ENCODE data around the gene NXPE3.

Gene NXPE3

DNA sequence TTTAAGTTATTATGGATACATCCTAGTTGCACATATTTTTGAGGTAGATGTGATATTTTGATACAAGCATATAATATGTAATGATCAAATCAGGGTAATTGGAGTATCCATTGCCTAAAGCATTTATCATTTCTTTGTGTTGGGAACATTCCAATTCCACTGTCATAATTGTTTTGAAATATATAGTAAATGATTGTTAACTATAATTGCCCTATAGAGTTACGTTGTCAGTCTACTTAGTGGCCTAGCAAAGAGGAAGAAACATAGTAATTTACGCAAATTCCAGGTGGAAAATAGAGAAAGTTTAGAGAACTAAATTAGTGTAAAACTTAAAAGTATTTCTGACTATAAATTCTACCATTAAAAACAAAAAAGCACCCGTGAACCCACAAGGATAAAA lies 24.9 kb downstream of the NXPE3 start:
- Histone ChIP-seq H3K4me3 (ENCODE audit: low read depth, low read length) (no peak overlapping the region), H3K4me1 (ENCODE audit: control insufficient read depth, insufficient read depth, low read length) (no peaks in the 10 kb centered on the region), H3K27me3 (ENCODE audit: control insufficient read depth, insufficient read depth, low read length) (no peaks in the 10 kb centered on the region), H3K36me3 (ENCODE audit: control insufficient read depth, insufficient read depth, low read length) (no peaks in the 10 kb centered on the region), H3K9me3 (ENCODE audit: control insufficient read depth, insufficient read depth, low read length) (no peaks in the 10 kb centered on the region), H3K9ac (ENCODE audit: low read depth, low read length) (no peak overlapping the region)

DNA sequence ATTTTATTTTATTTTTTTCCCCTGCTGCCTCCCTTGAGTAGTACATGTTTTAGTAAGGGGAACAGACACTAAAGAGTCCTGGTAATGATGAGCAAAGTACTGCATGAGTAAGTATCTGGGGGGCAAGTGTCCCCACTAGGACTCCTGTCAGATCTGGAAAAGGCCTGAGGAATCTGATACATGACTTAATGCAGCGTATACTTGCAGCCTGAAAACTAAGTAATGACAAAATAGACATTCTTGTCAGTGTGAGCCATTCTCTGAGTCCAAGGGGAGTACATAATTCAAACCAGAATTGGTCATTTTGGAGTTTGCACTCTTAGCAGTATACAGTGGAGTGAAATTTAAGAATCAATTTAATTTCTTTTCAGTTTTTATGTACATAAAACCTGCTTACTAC lies 27.5 kb downstream of the NXPE3 start:
- Histone ChIP-seq H3K36me3 (ENCODE audit: control insufficient read depth, insufficient read depth, low read length) (no peaks in the 10 kb centered on the region), H3K4me1 (ENCODE audit: control insufficient read depth, insufficient read depth, low read length) (peaks cover 4% of the 10 kb centered on the region), H3K27me3 (ENCODE audit: control insufficient read depth, insufficient read depth, low read length) (no peaks in the 10 kb centered on the region), H3K9ac (ENCODE audit: low read depth, low read length) (no peak overlapping the region), H3K9me3 (ENCODE audit: control insufficient read depth, insufficient read depth, low read length) (no peaks in the 10 kb centered on the region), H3K4me3 (ENCODE audit: low read depth, low read length) (no peak overlapping the region)

DNA sequence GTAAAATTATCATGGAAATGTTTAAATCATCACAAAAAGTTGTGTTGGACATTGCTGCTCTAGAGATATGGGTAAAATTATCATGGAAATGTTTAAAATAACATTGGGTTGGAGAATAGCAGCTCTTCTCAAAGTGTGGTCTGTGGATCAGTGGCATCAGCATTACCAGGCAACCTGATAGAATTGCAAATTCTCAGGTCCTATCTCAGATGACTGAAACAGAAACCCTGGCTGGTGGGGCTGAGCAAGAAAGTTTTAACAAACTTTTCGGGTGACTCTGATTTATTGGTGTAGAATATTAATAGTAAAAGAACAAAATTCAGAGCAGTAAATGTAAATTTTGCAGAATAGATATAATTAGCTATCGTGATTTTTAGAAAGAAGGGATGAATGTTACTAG lies 28.9 kb downstream of the NXPE3 start:
- H3K36me3 ChIP-seq (ENCODE audit: control insufficient read depth, insufficient read depth, low read length) = no peaks in the 10 kb centered on the region
- peaks cover 4% of the 10 kb centered on the region for H3K4me1 ChIP-seq (ENCODE audit: control insufficient read depth, insufficient read depth, low read length)
- no peak overlapping the region for H3K4me3 ChIP-seq (ENCODE audit: low read depth, low read length)
- H3K27me3 ChIP-seq (ENCODE audit: control insufficient read depth, insufficient read depth, low read length) = no peaks in the 10 kb centered on the region
- H3K9ac ChIP-seq (ENCODE audit: low read depth, low read length) = no peak overlapping the region
- H3K9me3 ChIP-seq (ENCODE audit: control insufficient read depth, insufficient read depth, low read length) = no peaks in the 10 kb centered on the region

DNA sequence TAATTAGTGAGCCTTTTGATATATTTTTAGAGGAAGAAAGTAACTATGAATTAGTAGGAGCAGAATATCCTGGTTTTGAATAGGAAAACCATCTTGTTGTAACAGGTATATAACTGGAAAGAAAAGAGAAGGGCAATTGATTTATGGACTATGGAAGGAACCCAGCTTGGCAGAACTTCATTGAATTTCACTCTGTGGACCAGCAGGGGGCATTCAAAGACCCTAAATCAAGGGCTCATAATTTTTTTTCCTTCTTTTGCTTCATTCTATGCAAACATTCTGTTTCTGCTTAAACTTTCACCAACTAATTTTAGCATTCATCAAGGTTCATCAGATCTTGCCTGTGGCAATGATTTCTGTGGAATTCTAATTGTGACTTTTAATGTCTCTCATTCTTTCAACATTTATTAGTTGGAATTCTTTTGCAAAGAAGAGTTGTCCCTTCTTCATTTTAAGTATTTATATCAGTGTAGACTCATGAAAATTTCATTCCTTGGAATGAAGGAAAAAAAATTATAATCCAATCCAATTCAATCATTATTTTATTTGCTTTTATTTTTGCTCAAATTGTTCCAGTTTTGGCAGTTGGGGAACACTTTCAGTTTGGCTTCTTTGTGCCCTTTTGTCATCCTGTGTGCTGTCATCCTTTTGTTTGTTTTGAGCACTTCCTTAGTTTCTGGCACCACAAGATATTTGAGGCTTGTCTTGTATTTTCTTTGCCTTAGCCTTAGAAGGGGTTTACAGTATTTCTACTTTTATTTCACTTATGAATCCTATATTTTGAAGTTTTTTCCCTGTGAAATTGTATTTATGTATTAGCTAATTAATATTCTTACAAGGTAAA lies 30.4 kb downstream of the NXPE3 start:
- no peaks in the 10 kb centered on the region for H3K27me3 ChIP-seq (ENCODE audit: control insufficient read depth, insufficient read depth, low read length)
- no peak overlapping the region for H3K9ac ChIP-seq (ENCODE audit: low read depth, low read length)
- peaks cover 8% of the 10 kb centered on the region for H3K4me1 ChIP-seq (ENCODE audit: control insufficient read depth, insufficient read depth, low read length)
- H3K4me3 ChIP-seq (ENCODE audit: low read depth, low read length) = no peak overlapping the region
- no peaks in the 10 kb centered on the region for H3K36me3 ChIP-seq (ENCODE audit: control insufficient read depth, insufficient read depth, low read length)
- H3K9me3 ChIP-seq (ENCODE audit: control insufficient read depth, insufficient read depth, low read length) = no peaks in the 10 kb centered on the region

DNA sequence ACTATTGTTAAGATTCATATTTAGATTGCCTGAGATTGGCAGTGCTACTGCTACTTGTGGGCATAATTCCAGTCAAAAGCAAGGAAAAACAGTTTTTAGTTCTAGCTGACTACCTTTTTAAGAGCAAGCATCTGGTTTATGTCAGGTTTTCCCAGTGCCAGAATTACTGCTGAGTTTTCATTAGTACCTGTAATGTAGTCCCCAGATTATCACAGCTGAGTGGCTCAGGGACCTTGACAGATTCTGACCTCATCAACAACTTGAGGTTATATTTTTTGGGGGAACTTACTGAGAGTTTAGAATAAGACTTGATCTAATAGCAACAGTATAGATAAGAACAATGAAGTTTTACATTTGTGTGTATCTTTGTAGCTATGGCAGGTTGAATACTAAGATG lies 31.0 kb downstream of the NXPE3 start:
- Histone ChIP-seq H3K9me3 (ENCODE audit: control insufficient read depth, insufficient read depth, low read length) (no peaks in the 10 kb centered on the region), H3K27me3 (ENCODE audit: control insufficient read depth, insufficient read depth, low read length) (no peaks in the 10 kb centered on the region), H3K36me3 (ENCODE audit: control insufficient read depth, insufficient read depth, low read length) (no peaks in the 10 kb centered on the region), H3K4me1 (ENCODE audit: control insufficient read depth, insufficient read depth, low read length) (peaks cover 8% of the 10 kb centered on the region), H3K9ac (ENCODE audit: low read depth, low read length) (no peak overlapping the region), H3K4me3 (ENCODE audit: low read depth, low read length) (no peak overlapping the region)

DNA sequence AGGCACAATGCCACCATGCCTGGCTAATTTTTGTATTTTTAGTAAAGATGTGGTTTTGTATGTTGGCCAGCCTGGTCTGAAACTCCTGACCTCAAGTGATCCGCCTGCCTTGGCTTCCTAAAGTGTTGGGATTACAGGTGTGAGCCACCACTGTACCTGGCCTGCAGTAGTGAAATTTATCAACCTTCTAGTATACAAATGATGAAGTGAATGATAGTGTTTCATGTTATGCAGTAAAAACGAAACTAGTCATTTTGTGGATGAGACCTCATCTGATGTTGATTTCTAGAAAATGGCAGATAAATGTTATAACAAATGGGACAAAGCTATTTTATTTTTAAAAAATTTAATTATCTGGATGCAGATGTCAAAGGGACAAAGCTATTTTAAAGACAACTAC lies 32.9 kb downstream of the NXPE3 start:
- no peaks in the 10 kb centered on the region for H3K27me3 ChIP-seq (ENCODE audit: control insufficient read depth, insufficient read depth, low read length)
- H3K36me3 ChIP-seq (ENCODE audit: control insufficient read depth, insufficient read depth, low read length) = no peaks in the 10 kb centered on the region
- no peak overlapping the region for H3K9ac ChIP-seq (ENCODE audit: low read depth, low read length)
- H3K4me3 ChIP-seq (ENCODE audit: low read depth, low read length) = no peak overlapping the region
- peaks cover 8% of the 10 kb centered on the region for H3K4me1 ChIP-seq (ENCODE audit: control insufficient read depth, insufficient read depth, low read length)
- H3K9me3 ChIP-seq (ENCODE audit: control insufficient read depth, insufficient read depth, low read length) = no peaks in the 10 kb centered on the region

DNA sequence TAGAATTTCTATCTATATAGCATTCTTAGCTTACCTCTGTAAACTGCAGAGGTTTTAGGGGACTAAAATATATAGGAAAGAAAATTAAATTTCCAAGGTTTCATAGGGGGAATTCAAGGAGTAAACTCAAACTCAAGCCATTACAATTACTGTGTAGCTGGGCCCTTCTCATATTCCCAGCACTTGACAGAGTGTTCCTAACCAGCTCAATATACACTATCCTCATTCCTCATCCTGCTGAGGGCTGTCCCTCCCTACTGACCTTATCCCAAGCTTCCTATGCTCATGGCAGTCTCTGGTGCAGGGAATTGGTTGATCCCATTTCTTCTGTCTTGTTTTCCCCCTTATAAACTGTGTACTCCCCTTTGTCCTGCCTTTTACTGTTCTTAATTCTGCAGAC lies 33.9 kb downstream of the NXPE3 start:
- Histone ChIP-seq H3K9me3 (ENCODE audit: control insufficient read depth, insufficient read depth, low read length) (no peaks in the 10 kb centered on the region), H3K4me3 (ENCODE audit: low read depth, low read length) (no peak overlapping the region), H3K9ac (ENCODE audit: low read depth, low read length) (no peak overlapping the region), H3K27me3 (ENCODE audit: control insufficient read depth, insufficient read depth, low read length) (no peaks in the 10 kb centered on the region), H3K4me1 (ENCODE audit: control insufficient read depth, insufficient read depth, low read length) (peaks cover 8% of the 10 kb centered on the region), H3K36me3 (ENCODE audit: control insufficient read depth, insufficient read depth, low read length) (no peaks in the 10 kb centered on the region)

DNA sequence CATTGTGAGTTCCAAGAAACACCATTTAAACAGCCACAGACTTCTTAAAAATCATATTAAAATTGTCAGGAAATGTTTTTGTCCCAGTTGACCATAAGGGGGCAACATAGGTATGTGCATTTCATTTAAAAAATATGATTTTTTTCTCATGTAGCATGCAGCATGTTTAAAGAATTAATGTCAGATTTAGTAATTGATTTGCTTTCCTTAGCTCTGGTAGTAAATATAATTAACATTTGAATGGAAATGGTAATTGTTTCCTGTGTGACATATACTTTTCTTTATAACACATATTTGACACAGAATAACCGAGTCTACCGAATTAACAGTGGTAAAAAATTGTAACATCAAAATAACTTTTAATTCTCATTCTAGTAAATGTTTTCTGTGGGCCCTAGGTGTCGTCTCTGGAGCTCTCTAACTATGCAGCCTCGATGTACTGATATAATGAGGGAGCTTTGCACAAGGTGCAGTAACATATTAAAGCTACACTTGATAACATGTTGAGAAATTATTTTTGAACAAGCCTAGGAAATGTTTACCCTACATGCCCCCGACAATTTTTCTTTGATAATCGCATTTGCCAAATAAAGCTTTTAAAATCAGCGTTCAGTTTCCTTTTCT lies 34.9 kb downstream of the NXPE3 start:
- Histone ChIP-seq H3K27me3 (ENCODE audit: control insufficient read depth, insufficient read depth, low read length) (no peaks in the 10 kb centered on the region), H3K4me3 (ENCODE audit: low read depth, low read length) (no peak overlapping the region), H3K9me3 (ENCODE audit: control insufficient read depth, insufficient read depth, low read length) (no peaks in the 10 kb centered on the region), H3K4me1 (ENCODE audit: control insufficient read depth, insufficient read depth, low read length) (peaks cover 8% of the 10 kb centered on the region), H3K36me3 (ENCODE audit: control insufficient read depth, insufficient read depth, low read length) (no peaks in the 10 kb centered on the region), H3K9ac (ENCODE audit: low read depth, low read length) (no peak overlapping the region)

DNA sequence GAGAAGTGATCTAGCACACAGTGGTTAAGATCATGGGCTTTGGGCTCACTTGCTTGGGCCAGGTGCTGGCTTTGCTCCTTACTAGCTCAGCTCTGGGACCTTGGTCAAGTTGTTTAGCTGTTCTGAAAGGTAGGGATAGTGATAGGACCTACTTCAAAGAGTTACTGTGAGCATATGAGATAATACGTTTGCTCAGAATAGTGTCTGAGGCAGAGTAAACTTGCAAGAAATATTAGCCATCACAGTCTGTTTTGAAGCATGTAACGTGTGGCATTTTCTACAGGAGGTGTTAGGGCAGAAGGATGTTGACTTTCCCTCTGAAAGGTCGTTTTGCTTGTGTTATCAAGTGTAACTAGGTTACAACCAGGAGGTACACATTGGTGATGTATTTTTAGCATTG lies 35.8 kb downstream of the NXPE3 start:
- Histone ChIP-seq H3K4me1 (ENCODE audit: control insufficient read depth, insufficient read depth, low read length) (peaks cover 4% of the 10 kb centered on the region), H3K9ac (ENCODE audit: low read depth, low read length) (no peak overlapping the region), H3K27me3 (ENCODE audit: control insufficient read depth, insufficient read depth, low read length) (no peaks in the 10 kb centered on the region), H3K4me3 (ENCODE audit: low read depth, low read length) (no peak overlapping the region), H3K9me3 (ENCODE audit: control insufficient read depth, insufficient read depth, low read length) (no peaks in the 10 kb centered on the region), H3K36me3 (ENCODE audit: control insufficient read depth, insufficient read depth, low read length) (no peaks in the 10 kb centered on the region)

DNA sequence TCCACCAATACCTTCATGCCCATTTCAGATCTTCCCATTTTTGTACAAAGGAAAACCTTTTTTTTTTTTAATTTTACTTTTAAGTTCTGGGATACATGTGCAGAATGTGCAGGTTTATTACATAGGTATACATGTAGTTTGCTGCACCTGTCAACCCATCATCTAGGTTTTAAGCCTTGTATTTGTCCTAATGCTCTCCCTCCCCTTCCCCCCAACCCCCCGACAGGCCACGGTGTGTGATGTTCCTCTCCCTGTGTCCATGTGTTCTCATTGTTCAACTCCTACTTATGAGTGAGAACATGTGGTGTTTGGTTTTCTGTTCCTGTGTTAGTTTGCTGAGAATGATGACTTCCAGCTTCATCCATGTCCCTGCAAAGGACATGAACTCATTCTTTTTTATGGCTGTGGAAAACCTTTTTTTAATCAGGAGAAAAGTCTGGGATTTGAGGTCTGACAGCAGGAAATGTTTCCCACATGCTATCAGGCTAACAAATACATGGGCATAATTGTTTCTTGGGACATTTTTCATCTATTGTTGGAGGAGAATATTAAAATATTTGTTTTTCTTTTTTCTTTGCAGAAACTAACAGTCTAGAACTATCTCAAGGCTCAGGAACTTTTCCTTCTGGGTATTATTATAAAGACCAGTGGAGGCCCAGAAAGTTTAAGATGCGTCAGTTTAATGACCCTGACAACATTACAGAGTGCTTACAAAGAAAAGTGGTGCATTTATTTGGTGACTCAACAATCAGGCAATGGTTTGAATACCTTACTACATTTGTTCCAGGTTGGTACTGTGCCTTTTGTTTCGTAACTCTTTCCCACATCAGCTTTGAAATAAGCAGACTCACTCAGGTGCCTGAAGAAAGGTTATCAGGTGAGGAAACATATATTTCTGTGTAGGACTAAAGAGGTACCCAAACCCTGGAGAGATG lies 37.5 kb downstream of the NXPE3 start:
- Histone ChIP-seq H3K9me3 (ENCODE audit: control insufficient read depth, insufficient read depth, low read length) (no peaks in the 10 kb centered on the region), H3K27me3 (ENCODE audit: control insufficient read depth, insufficient read depth, low read length) (no peaks in the 10 kb centered on the region), H3K9ac (ENCODE audit: low read depth, low read length) (no peak overlapping the region), H3K4me3 (ENCODE audit: low read depth, low read length) (no peak overlapping the region), H3K36me3 (ENCODE audit: control insufficient read depth, insufficient read depth, low read length) (peaks cover 2% of the 10 kb centered on the region), H3K4me1 (ENCODE audit: control insufficient read depth, insufficient read depth, low read length) (peaks cover 4% of the 10 kb centered on the region)

DNA sequence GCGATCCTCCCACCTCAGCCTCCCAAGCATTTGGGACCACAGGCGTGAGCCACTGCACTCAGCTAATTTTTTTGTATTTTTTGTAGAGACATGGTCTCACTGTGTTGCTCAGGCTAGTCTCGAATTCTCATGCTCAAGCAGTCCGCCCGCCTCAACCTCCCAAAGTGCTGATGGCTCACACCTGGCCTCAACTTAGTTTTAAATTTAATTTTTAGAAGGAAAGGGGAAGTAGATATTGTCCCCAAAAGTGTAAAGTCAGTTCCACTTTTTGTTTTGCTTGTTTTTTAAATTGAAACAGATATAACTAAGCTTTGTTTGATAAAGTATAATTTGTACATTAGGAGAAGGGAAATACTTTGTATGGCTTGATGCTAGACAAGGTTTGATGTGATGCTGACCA lies 39.0 kb downstream of the NXPE3 start:
- H3K4me3 ChIP-seq (ENCODE audit: low read depth, low read length) = no peak overlapping the region
- peaks cover 5% of the 10 kb centered on the region for H3K36me3 ChIP-seq (ENCODE audit: control insufficient read depth, insufficient read depth, low read length)
- H3K9ac ChIP-seq (ENCODE audit: low read depth, low read length) = no peak overlapping the region
- H3K4me1 ChIP-seq (ENCODE audit: control insufficient read depth, insufficient read depth, low read length) = peaks cover 4% of the 10 kb centered on the region
- no peaks in the 10 kb centered on the region for H3K9me3 ChIP-seq (ENCODE audit: control insufficient read depth, insufficient read depth, low read length)
- H3K27me3 ChIP-seq (ENCODE audit: control insufficient read depth, insufficient read depth, low read length) = no peaks in the 10 kb centered on the region
